Measurements from ENCODE around the gene C19orf53.

The C19orf53 gene

GRCh38 chr19:13774217-13775191, at the start of gene C19orf53:
Gene C19orf53 (plus strand): TSS chr19:13774456. CDS start chr19:13774478, 22 bp downstream.
- TF ChIP-seq, protein P1, sequence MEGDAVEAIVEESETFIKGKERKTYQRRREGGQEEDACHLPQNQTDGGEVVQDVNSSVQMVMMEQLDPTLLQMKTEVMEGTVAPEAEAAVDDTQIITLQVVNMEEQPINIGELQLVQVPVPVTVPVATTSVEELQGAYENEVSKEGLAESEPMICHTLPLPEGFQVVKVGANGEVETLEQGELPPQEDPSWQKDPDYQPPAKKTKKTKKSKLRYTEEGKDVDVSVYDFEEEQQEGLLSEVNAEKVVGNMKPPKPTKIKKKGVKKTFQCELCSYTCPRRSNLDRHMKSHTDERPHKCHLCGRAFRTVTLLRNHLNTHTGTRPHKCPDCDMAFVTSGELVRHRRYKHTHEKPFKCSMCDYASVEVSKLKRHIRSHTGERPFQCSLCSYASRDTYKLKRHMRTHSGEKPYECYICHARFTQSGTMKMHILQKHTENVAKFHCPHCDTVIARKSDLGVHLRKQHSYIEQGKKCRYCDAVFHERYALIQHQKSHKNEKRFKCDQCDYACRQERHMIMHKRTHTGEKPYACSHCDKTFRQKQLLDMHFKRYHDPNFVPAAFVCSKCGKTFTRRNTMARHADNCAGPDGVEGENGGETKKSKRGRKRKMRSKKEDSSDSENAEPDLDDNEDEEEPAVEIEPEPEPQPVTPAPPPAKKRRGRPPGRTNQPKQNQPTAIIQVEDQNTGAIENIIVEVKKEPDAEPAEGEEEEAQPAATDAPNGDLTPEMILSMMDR (IDR thresholded peaks at IDR 0.05; ENCODE audit: extremely low read depth, missing control alignments), result no peak
- peak; percentile 91 for DNase-seq (ENCODE audit: low spot score)

- DNase-seq (ENCODE audit: low spot score), result no peak
- TF ChIP-seq, protein P1 (IDR thresholded peaks at IDR 0.05; ENCODE audit: extremely low read depth, missing control alignments), result no peak
Measured at GRCh38 chr19:13726323-13726722, 47.9 kb upstream of the C19orf53 start.

GRCh38 chr19:13727798-13728197, 46.5 kb upstream of the C19orf53 start:
- TF ChIP-seq, protein P1 (IDR thresholded peaks at IDR 0.05; ENCODE audit: extremely low read depth, missing control alignments), result no peak
- DNase-seq (ENCODE audit: low spot score), result no peak

GRCh38 chr19:13729859-13730258, 44.4 kb upstream of the C19orf53 start:
- TF ChIP-seq, protein P1 (IDR thresholded peaks at IDR 0.05; ENCODE audit: extremely low read depth, missing control alignments), result no peak
- DNase-seq (ENCODE audit: low spot score), result no peak

DNA sequence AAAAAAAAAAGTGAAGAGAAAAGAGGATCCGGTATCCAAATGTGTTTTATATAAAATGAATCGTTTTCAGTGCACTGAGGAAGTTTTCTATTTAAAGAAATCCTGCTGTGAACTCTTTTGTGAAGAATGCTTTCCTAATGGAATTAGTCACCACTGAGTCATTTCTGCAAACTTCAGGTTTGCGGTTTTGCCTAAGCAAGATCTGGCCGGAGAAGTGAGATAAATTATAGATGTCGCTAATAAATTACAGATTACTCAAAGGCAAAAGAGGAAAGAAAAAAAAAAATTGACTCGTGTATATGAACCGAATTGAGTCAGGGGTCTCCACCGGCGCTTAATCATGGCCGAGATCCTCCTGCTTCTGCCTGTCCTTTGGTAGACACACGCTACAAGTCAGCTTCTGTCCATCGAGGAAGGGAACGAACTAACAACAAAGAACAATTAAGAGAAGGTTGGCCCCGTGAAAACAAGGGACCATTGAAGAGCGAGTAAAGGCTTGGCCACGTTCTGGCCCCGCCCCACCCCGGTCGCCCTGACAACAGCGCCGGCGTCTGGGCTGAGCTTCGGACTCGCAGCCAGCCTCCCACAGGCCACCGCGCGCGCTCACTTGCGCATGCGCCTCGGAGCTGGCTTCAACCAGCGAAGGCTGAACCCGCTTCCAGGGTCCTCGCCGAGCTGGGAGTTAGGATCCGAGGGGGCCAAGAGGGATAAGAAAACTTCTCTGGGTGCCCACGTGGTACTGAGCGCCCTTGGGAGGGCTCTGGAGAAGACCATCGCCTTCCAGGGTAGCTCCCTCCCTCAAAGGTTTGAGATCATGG, 42.9 kb upstream of the C19orf53 start:
- TF ChIP-seq, protein P1 (IDR thresholded peaks at IDR 0.05; ENCODE audit: extremely low read depth, missing control alignments), result no peak
- peak; percentile 96 for DNase-seq (ENCODE audit: low spot score)

DNA sequence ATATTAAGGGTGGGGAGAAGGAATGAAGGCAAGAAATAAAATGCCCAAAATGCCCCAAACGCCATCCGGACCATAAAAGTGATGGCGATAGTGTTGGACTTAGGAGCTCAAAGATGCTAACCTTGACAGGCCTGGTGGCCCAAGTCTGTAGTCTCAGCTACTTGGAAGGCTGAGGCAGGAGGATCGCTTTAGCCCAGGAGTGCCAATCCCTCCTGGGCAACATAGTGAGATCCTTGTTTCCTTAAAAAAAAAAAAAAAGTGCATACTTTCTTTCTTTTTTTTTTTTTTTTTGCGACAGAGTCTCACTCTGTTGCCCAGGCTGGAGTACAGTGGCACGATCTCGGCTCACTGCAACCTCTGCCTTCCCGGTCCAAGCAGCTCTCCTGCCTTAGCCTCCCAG, 41.9 kb upstream of the C19orf53 start:
- TF ChIP-seq, protein P1 (IDR thresholded peaks at IDR 0.05; ENCODE audit: extremely low read depth, missing control alignments), result no peak
- no peak for DNase-seq (ENCODE audit: low spot score)

DNA sequence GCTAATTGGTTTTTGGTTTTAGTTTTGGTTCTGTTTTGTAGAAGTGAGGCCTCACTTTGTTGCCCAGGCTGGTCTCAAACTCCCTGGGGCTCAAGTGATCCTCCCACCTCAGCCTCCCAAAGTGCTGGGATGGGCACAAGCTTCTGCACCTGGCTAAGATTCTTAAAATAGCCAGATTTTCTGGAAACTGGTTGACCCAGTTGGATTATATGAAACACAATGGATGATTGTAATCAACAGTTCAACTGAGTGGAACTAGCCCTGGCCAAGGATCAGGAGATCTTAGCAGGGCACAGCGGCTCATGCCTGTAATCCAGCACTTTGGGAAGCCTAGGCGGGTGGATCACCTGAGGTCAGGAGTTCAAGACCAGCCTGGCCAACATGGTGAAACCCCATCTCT, 39.5 kb upstream of the C19orf53 start:
- DNase-seq (ENCODE audit: low spot score), result no peak
- TF ChIP-seq, protein P1 (IDR thresholded peaks at IDR 0.05; ENCODE audit: extremely low read depth, missing control alignments), result no peak

All from GM20000 (cell line).